ENCODE measurements around the gene GATAD2A. TPM values are rescaled to one million over a fixed set of nuclear protein-coding genes. Genes with fewer than 3 reads are reported as not detected.
A peak's percentile ranks its signal among the peaks of the same experiment; 100 is the strongest.

The GATAD2A gene
- total and polyA plus RNA-seq, 9 of the 15 experiments (the other 6 are each of a cell fraction or from before 2014, with no cell fraction given): 2.4 to 226 (median 44.2) TPM

DNA sequence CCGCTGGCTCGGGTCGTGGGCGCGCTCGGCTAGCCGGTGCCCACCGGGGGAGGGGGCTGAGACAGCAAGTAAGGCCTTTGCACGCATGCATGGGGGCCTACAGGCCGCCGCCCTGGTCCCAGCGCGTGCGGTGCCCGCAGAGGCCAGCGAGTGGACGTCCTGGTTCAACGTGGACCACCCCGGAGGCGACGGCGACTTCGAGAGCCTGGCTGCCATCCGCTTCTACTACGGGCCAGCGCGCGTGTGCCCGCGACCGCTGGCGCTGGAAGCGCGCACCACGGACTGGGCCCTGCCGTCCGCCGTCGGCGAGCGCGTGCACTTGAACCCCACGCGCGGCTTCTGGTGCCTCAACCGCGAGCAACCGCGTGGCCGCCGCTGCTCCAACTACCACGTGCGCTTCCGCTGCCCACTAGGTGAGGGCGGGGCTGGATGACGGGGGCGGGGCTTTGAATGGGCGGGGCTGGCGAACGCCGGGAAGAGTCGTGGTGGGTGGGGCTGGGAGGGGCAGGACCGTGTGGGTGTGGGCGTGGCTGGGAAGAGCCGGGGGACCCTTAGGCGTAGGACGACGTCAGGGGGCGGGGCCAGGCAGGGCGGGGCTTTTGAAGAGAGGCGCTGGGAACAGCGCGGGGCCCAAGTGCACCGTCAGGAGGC, 134.7 kb downstream of the GATAD2A start (continued):
- TF ChIP-seq, protein P1, sequence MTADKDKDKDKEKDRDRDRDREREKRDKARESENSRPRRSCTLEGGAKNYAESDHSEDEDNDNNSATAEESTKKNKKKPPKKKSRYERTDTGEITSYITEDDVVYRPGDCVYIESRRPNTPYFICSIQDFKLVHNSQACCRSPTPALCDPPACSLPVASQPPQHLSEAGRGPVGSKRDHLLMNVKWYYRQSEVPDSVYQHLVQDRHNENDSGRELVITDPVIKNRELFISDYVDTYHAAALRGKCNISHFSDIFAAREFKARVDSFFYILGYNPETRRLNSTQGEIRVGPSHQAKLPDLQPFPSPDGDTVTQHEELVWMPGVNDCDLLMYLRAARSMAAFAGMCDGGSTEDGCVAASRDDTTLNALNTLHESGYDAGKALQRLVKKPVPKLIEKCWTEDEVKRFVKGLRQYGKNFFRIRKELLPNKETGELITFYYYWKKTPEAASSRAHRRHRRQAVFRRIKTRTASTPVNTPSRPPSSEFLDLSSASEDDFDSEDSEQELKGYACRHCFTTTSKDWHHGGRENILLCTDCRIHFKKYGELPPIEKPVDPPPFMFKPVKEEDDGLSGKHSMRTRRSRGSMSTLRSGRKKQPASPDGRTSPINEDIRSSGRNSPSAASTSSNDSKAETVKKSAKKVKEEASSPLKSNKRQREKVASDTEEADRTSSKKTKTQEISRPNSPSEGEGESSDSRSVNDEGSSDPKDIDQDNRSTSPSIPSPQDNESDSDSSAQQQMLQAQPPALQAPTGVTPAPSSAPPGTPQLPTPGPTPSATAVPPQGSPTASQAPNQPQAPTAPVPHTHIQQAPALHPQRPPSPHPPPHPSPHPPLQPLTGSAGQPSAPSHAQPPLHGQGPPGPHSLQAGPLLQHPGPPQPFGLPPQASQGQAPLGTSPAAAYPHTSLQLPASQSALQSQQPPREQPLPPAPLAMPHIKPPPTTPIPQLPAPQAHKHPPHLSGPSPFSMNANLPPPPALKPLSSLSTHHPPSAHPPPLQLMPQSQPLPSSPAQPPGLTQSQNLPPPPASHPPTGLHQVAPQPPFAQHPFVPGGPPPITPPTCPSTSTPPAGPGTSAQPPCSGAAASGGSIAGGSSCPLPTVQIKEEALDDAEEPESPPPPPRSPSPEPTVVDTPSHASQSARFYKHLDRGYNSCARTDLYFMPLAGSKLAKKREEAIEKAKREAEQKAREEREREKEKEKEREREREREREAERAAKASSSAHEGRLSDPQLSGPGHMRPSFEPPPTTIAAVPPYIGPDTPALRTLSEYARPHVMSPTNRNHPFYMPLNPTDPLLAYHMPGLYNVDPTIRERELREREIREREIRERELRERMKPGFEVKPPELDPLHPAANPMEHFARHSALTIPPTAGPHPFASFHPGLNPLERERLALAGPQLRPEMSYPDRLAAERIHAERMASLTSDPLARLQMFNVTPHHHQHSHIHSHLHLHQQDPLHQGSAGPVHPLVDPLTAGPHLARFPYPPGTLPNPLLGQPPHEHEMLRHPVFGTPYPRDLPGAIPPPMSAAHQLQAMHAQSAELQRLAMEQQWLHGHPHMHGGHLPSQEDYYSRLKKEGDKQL (CRISPR knock-in tag; IDR thresholded peaks at IDR 0.05; ENCODE audit: borderline replicate concordance): no peak
- TF ChIP-seq SIN3B (IDR thresholded peaks at IDR 0.05; ENCODE audit: low read depth) (no peak), BCOR (IDR thresholded peaks at IDR 0.05) (no peak), TEAD4 (IDR thresholded peaks at IDR 0.05; ENCODE audit: low read length) (no peak), TEAD4 (CRISPR knock-in tag; IDR thresholded peaks at IDR 0.05; ENCODE audit: borderline replicate concordance) (no peak), RBFOX2 (IDR thresholded peaks at IDR 0.05; ENCODE audit: low read depth, low read length) (peak; percentile 55), DPF2 (IDR thresholded peaks at IDR 0.05) (no peak), ZNF239 (CRISPR knock-in tag; IDR thresholded peaks at IDR 0.05) (no peak), ZNF263 (CRISPR knock-in tag; IDR thresholded peaks at IDR 0.05; ENCODE audit: borderline replicate concordance) (no peak), ATF1 (CRISPR knock-in tag; IDR thresholded peaks at IDR 0.05) (peak; percentile 6; the same call in 1 of the 2 replicates), ATF1 (tag; IDR thresholded peaks at IDR 0.05) (no peak), TOE1 (IDR thresholded peaks at IDR 0.05; ENCODE audit: borderline replicate concordance) (no peak), TOE1 (CRISPR knock-in tag; IDR thresholded peaks at IDR 0.05; ENCODE audit: borderline replicate concordance, low read depth) (no peak), BHLHE40 (IDR thresholded peaks at IDR 0.05; ENCODE audit: low read length) (0 out of 2 replicates have a peak, but pooled peaks have one; percentile 33), RBM22 (IDR thresholded peaks at IDR 0.05; ENCODE audit: low read depth, low read length, poor library complexity, severe bottlenecking) (no peak), MAFG (tag; conservative IDR thresholded peaks at IDR 0.05) (no peak), SRSF1 (IDR thresholded peaks at IDR 0.05; ENCODE audit: low read depth, low read length) (no peak), PPARD (CRISPR knock-in tag; IDR thresholded peaks at IDR 0.05) (no peak), RBM14 (IDR thresholded peaks at IDR 0.05; ENCODE audit: borderline replicate concordance, insufficient read depth, low read depth, low read length) (no peak), ZNF212 (CRISPR knock-in tag; IDR thresholded peaks at IDR 0.05) (no peak)
- TF ChIP-seq, protein P2, sequence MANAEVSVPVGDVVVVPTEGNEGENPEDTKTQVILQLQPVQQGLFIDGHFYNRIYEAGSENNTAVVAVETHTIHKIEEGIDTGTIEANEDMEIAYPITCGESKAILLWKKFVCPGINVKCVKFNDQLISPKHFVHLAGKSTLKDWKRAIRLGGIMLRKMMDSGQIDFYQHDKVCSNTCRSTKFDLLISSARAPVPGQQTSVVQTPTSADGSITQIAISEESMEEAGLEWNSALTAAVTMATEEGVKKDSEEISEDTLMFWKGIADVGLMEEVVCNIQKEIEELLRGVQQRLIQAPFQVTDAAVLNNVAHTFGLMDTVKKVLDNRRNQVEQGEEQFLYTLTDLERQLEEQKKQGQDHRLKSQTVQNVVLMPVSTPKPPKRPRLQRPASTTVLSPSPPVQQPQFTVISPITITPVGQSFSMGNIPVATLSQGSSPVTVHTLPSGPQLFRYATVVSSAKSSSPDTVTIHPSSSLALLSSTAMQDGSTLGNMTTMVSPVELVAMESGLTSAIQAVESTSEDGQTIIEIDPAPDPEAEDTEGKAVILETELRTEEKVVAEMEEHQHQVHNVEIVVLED (CRISPR knock-in tag; IDR thresholded peaks at IDR 0.05): no peak
- TF ChIP-seq, protein P3, sequence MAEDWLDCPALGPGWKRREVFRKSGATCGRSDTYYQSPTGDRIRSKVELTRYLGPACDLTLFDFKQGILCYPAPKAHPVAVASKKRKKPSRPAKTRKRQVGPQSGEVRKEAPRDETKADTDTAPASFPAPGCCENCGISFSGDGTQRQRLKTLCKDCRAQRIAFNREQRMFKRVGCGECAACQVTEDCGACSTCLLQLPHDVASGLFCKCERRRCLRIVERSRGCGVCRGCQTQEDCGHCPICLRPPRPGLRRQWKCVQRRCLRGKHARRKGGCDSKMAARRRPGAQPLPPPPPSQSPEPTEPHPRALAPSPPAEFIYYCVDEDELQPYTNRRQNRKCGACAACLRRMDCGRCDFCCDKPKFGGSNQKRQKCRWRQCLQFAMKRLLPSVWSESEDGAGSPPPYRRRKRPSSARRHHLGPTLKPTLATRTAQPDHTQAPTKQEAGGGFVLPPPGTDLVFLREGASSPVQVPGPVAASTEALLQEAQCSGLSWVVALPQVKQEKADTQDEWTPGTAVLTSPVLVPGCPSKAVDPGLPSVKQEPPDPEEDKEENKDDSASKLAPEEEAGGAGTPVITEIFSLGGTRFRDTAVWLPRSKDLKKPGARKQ (CRISPR knock-in tag; IDR thresholded peaks at IDR 0.05): peak; percentile 96
